Measurements from ENCODE around the gene SPPL3. TPM values are rescaled to one million over a fixed set of nuclear protein-coding genes. Genes with fewer than 3 reads are reported as not detected.
A peak's percentile ranks its signal among the peaks of the same experiment; 100 is the strongest.

SPPL3 gene
- polyA plus RNA-seq, 1 experiment, result 22.1 TPM

DNA sequence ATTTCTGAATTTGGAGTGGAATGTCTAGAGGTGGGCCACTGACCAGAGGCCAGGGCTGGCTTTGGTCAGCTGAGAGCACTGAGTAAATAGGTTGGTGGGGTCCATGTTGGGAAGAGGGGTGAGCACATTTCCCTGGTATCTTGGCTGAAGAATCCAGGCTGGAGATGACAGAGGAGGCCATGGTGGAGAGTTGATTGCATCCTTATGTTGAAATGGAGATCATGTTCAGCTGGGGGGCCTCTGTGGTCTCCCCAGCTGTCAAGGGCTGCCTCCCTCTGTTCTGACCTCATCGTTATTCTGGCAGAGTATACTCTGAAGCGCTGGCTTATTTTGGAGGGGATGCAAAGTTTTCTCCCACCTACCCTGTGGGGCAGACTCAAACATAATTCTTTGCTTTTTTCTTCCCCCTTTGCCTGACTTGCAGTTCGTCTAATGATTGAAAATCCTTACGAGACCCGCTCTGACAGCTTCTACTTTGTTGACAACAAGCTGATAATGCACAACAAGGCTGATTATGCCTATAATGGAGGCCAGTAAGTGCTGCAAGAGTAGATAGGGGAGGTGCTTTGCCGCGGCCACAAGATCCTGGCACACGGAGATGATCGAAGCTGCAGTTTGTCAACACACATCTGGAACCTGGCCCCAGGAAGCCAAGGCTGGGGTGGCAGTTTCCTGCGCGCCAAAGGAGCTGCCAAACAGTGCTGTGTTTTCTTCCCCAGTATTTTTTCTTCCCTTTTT lies 184.5 kb downstream of the SPPL3 start:
- DNase-seq (ENCODE audit: low read depth, low spot score), result no peak

DNA sequence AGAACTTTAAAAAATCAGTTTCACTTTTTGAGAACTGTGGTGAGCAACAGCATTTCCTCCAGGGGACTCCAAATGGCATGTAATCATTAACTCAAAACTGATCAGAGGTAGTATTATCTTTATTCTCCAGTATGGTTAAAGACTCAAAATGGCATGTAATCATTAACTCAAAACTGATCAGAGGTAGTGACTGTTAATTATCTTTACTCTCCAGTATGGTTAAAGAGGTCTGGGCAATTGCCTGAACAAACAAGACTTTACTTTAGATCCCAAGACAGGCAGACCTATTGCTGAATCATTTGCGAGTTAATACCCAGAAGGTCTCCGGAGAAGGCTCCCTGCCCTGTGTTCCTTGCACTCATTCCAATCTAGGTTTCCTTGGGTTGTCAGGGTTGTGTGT lies 185.1 kb downstream of the SPPL3 start:
- Histone ChIP-seq H3K4me3 (ENCODE audit: low read depth, low read length) (no peak overlapping the region), H3K27me3 (ENCODE audit: control insufficient read depth, insufficient read depth, low read length) (no peaks in the 10 kb centered on the region), H3K27ac (ENCODE audit: low read depth, low read length) (peak overlapping the region; percentile 48), H3K9me3 (ENCODE audit: control insufficient read depth, insufficient read depth, low read length) (no peaks in the 10 kb centered on the region)
- CTCF ChIA-PET, result no interaction called here
- DNase-seq (ENCODE audit: low read depth, low spot score), result no peak
- TF ChIP-seq, protein P1, sequence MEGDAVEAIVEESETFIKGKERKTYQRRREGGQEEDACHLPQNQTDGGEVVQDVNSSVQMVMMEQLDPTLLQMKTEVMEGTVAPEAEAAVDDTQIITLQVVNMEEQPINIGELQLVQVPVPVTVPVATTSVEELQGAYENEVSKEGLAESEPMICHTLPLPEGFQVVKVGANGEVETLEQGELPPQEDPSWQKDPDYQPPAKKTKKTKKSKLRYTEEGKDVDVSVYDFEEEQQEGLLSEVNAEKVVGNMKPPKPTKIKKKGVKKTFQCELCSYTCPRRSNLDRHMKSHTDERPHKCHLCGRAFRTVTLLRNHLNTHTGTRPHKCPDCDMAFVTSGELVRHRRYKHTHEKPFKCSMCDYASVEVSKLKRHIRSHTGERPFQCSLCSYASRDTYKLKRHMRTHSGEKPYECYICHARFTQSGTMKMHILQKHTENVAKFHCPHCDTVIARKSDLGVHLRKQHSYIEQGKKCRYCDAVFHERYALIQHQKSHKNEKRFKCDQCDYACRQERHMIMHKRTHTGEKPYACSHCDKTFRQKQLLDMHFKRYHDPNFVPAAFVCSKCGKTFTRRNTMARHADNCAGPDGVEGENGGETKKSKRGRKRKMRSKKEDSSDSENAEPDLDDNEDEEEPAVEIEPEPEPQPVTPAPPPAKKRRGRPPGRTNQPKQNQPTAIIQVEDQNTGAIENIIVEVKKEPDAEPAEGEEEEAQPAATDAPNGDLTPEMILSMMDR (IDR thresholded peaks at IDR 0.05; ENCODE audit: low read depth, low read length), result no peak
- POLR2A ChIA-PET, result interaction anchor here (0.5 kb wide), 1 partner anchor 257 kb away, joined by 12 read pairs; no protein-coding TSS in a partner anchor

More for the DNA sequence above, 184.5 kb downstream of the SPPL3 start:
- ChIA-PET CTCF (interaction anchor here (0.6 to 1.3 kb wide), 3 partner anchors 136 to 340 kb away, joined by 3 to 6 read pairs (median 3); no protein-coding TSS in a partner anchor), POLR2A (interaction anchor here (0.5 kb wide), 1 partner anchor 256 kb away, joined by 12 read pairs; no protein-coding TSS in a partner anchor)
- no peaks in the 10 kb centered on the region for H3K9me3 ChIP-seq (ENCODE audit: control insufficient read depth, insufficient read depth, low read length)
- no peaks in the 10 kb centered on the region for H3K27me3 ChIP-seq (ENCODE audit: control insufficient read depth, insufficient read depth, low read length)
- TF ChIP-seq, protein P1 (IDR thresholded peaks at IDR 0.05; ENCODE audit: low read depth, low read length), result no peak
- H3K4me3 ChIP-seq (ENCODE audit: low read depth, low read length), result no peak overlapping the region
- H3K27ac ChIP-seq (ENCODE audit: low read depth, low read length), result peak overlapping the region; percentile 52

DNA sequence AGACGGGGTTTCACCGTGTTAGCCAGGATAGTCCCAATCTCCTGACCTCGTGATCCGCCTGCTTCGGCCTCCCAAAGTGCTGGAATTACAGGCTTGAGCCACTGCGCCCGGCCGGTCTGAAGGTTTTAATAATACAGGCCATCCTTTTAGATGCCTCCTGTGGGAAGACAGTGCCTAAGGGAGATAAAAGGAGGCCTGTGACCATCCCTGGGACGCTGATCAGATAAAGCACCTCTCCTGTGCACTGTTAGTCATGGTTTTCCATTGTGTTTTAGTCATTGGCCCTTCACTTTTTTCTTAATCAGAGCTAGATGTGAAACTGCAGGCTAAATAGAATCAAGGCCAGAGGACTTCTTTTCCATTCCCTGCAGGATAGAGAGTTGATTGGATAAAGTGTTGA lies 186.1 kb downstream of the SPPL3 start:
- POLR2A ChIA-PET, result no interaction called here
- no peak for DNase-seq (ENCODE audit: low read depth, low spot score)
- CTCF ChIA-PET, result no interaction called here
- H3K9me3 ChIP-seq (ENCODE audit: control insufficient read depth, insufficient read depth, low read length), result no peaks in the 10 kb centered on the region
- H3K27ac ChIP-seq (ENCODE audit: low read depth, low read length), result no peak overlapping the region
- H3K27me3 ChIP-seq (ENCODE audit: control insufficient read depth, insufficient read depth, low read length), result no peaks in the 10 kb centered on the region
- TF ChIP-seq, protein P1 (IDR thresholded peaks at IDR 0.05; ENCODE audit: low read depth, low read length), result no peak
- H3K4me3 ChIP-seq (ENCODE audit: low read depth, low read length), result no peak overlapping the region

DNA sequence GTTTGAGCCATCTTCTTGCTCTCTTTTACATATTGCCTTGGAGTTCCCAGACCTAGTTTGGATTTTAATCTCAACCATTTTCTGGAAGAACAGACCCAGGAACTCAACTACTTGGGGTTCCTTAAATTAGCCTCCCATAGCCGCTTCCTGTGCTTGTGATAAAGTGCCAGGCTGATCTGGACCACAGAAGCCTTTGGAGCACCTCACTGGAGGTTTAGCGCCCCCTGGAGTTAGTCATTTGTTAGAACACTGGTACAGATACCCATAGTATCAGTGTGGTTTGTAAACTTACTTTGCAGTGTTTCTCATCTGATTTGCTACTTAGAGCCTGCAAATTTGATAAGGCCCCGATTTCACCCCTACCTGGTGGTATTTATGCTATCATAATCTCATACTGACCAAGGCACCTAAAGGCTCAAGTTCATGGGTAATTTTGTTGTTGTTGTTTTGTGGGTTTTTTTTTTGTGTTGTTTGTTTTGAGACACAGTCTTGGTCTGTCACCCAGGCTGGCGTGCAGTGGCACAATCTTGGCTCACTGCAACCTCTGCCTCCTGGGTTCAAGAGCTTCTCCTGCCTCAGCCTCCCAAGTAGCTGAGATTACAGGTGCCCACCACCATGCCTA lies 190.2 kb downstream of the SPPL3 start:
- CTCF ChIA-PET, result interaction anchor here (0.6 to 2.7 kb wide), 5 partner anchors 15 to 203 kb away, joined by 3 to 21 read pairs (median 3); no protein-coding TSS in a partner anchor
- DNase-seq (ENCODE audit: low read depth, low spot score), result peak; percentile 58
- TF ChIP-seq, protein P1 (IDR thresholded peaks at IDR 0.05; ENCODE audit: low read depth, low read length), result peak; percentile 88
- Histone ChIP-seq H3K27ac (ENCODE audit: low read depth, low read length) (no peak overlapping the region), H3K27me3 (ENCODE audit: control insufficient read depth, insufficient read depth, low read length) (no peaks in the 10 kb centered on the region), H3K9me3 (ENCODE audit: control insufficient read depth, insufficient read depth, low read length) (peaks cover 4% of the 10 kb centered on the region; the same call in 1 of the 2 replicates), H3K4me3 (ENCODE audit: low read depth, low read length) (no peak overlapping the region)
- POLR2A ChIA-PET, result no interaction called here

DNA sequence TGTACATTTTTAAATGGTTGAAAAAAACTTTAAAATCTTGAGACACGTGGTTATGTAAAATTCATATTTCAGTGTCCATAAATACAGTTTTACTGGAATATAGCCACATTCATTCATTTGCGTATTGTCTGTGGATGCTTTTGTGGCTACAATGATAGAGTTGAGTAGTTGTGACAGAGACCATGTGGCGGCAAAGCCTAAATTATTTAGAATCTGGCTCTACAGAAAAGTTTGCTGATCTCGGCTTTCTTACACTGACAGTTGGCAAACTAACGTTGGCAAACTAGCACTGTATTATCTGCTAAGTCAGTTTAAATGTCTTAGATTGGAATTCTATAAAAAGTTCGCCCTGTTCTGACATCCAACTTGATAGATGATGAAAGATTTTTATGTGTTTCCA lies 191.5 kb downstream of the SPPL3 start:
- H3K27me3 ChIP-seq (ENCODE audit: control insufficient read depth, insufficient read depth, low read length), result no peaks in the 10 kb centered on the region
- POLR2A ChIA-PET, result no interaction called here
- no peak for DNase-seq (ENCODE audit: low read depth, low spot score)
- CTCF ChIA-PET, result interaction anchor here (1.4 to 2.0 kb wide), 2 partner anchors 65 to 131 kb away, joined by 6 to 10 read pairs; partner anchors contain the start of gene POP5
- H3K9me3 ChIP-seq (ENCODE audit: control insufficient read depth, insufficient read depth, low read length), result peaks cover 4% of the 10 kb centered on the region; the same call in 1 of the 2 replicates
- H3K27ac ChIP-seq (ENCODE audit: low read depth, low read length), result no peak overlapping the region
- H3K4me3 ChIP-seq (ENCODE audit: low read depth, low read length), result no peak overlapping the region
- TF ChIP-seq, protein P1 (IDR thresholded peaks at IDR 0.05; ENCODE audit: low read depth, low read length), result no peak
